Activated naive CD8-positive, alpha-beta T cell treated with anti-CD3 and anti-CD28 coated beads, Interleukin-2, amount 50 U/mL, for 24 hours (primary cell): ENCODE measurements around the gene DLG2.
"Not testable (repeated sequence)": the region's sequence is repeated elsewhere in the genome, so short reads cannot be mapped to it uniquely, and the experiment has no call there.

Source experiments
- ATAC-seq: fragments of 150-1000 bp; cut with Tn5 transposase; one replicate; pipeline ENCODE4 v1.10.0; 2021
- DNase-seq: peaks from one replicate; pipeline ENCODE4 v3.0.0; 2021
- H3K27ac Mint-ChIP-seq: one replicate; pipeline ENCODE4 v1.8.0; 2021; ENCODE audit warnings: mild to moderate bottlenecking, mixed read lengths
- H3K27me3 Mint-ChIP-seq: one replicate; pipeline ENCODE4 v1.8.0; 2021; ENCODE audit warnings: mixed read lengths
- H3K36me3 Mint-ChIP-seq: one replicate; pipeline ENCODE4 v1.8.0; 2021; ENCODE audit warnings: low read depth, mixed read lengths
- H3K4me1 Mint-ChIP-seq: one replicate; pipeline ENCODE4 v1.8.0; 2021; ENCODE audit warnings: mixed read lengths
- H3K4me3 Mint-ChIP-seq: one replicate; pipeline ENCODE4 v1.8.0; 2021; ENCODE audit warnings: mild to moderate bottlenecking, moderate library complexity, mixed read lengths
- H3K9me3 Mint-ChIP-seq: one replicate; pipeline ENCODE4 v1.8.0; 2021; ENCODE audit warnings: mixed read lengths

The DLG2 gene

GRCh38 chr11:85627332-85627997, at the start of gene DLG2:
TSS of gene DLG2 (minus strand) at chr11:85627344.
- peaks cover 33% of the 10 kb centered on the region for H3K4me1 Mint-ChIP-seq
- H3K4me3 Mint-ChIP-seq: peak within 1 kb of the TSS; percentile 96
- no peak for ATAC-seq
- no peaks in the 10 kb centered on the region for H3K9me3 Mint-ChIP-seq
- no peaks in the 10 kb centered on the region for H3K27me3 Mint-ChIP-seq
- peak within 1 kb of the TSS; percentile 90 for H3K27ac Mint-ChIP-seq
- DNase-seq: no peak
- H3K36me3 Mint-ChIP-seq: peaks cover 10% of the 10 kb centered on the region

- H3K36me3 Mint-ChIP-seq: no peaks in the 10 kb centered on the region
- H3K9me3 Mint-ChIP-seq: no peaks in the 10 kb centered on the region
- DNase-seq: no peak
- no peaks in the 10 kb centered on the region for H3K27me3 Mint-ChIP-seq
- ATAC-seq: peak; percentile 49
- peaks cover 5% of the 10 kb centered on the region for H3K4me1 Mint-ChIP-seq
- H3K27ac Mint-ChIP-seq: no peak overlapping the region
- H3K4me3 Mint-ChIP-seq: no peak overlapping the region
These were observed 46.2 kb upstream of the DLG2 start for GRCh38 chr11:85673393-85673792.

- H3K4me1 Mint-ChIP-seq: peaks cover 5% of the 10 kb centered on the region
- no peaks in the 10 kb centered on the region for H3K27me3 Mint-ChIP-seq
- ATAC-seq: no peak
- H3K27ac Mint-ChIP-seq: no peak overlapping the region
- H3K9me3 Mint-ChIP-seq: no peaks in the 10 kb centered on the region
- H3K4me3 Mint-ChIP-seq: no peak overlapping the region
- no peak for DNase-seq
- no peaks in the 10 kb centered on the region for H3K36me3 Mint-ChIP-seq
These were observed 45.2 kb upstream of the DLG2 start for GRCh38 chr11:85672105-85672902.

GRCh38 chr11:85670949-85671663, 44.0 kb upstream of the DLG2 start:
- DNase-seq, H3K4me1 Mint-ChIP-seq, H3K36me3 Mint-ChIP-seq, H3K4me3 Mint-ChIP-seq, H3K27me3 Mint-ChIP-seq, H3K9me3 Mint-ChIP-seq, H3K27ac Mint-ChIP-seq, ATAC-seq: not testable (repeated sequence)

GRCh38 chr11:85668157-85668556, 41.0 kb upstream of the DLG2 start:
- H3K36me3 Mint-ChIP-seq: peaks cover 10% of the 10 kb centered on the region
- no peaks in the 10 kb centered on the region for H3K9me3 Mint-ChIP-seq
- peaks cover 12% of the 10 kb centered on the region for H3K4me1 Mint-ChIP-seq
- DNase-seq (no peak), ATAC-seq (no peak)
- H3K27ac Mint-ChIP-seq: no peak overlapping the region
- no peaks in the 10 kb centered on the region for H3K27me3 Mint-ChIP-seq
- no peak overlapping the region for H3K4me3 Mint-ChIP-seq

GRCh38 chr11:85666687-85667086, 39.5 kb upstream of the DLG2 start:
- Mint-ChIP-seq H3K36me3 (peaks cover 18% of the 10 kb centered on the region), H3K27ac (no peak overlapping the region), H3K9me3 (no peaks in the 10 kb centered on the region), H3K27me3 (no peaks in the 10 kb centered on the region), H3K4me3 (no peak overlapping the region), H3K4me1 (peaks cover 17% of the 10 kb centered on the region)
- ATAC-seq (no peak), DNase-seq (no peak)

- no peaks in the 10 kb centered on the region for H3K27me3 Mint-ChIP-seq
- peaks cover 26% of the 10 kb centered on the region for H3K36me3 Mint-ChIP-seq
- peak overlapping the region; percentile 89 for H3K27ac Mint-ChIP-seq
- H3K4me3 Mint-ChIP-seq: peak overlapping the region; percentile 93
- DNase-seq: no peak
- H3K9me3 Mint-ChIP-seq: no peaks in the 10 kb centered on the region
- no peak for ATAC-seq
- H3K4me1 Mint-ChIP-seq: peaks cover 26% of the 10 kb centered on the region
These were observed 38.6 kb upstream of the DLG2 start for GRCh38 chr11:85665733-85666132.

- peak; percentile 93 for ATAC-seq
These were observed 37.7 kb upstream of the DLG2 start, which contains the start of gene CREBZF for GRCh38 chr11:85664615-85665481. TSS of gene CREBZF (minus strand) at chr11:85665129. CDS start at chr11:85664875, 254 bp downstream.

GRCh38 chr11:85663753-85664614, 36.8 kb upstream of the DLG2 start:
- Mint-ChIP-seq H3K27me3 (no peaks in the 10 kb centered on the region), H3K9me3 (no peaks in the 10 kb centered on the region), H3K36me3 (peaks cover 43% of the 10 kb centered on the region), H3K27ac (peak overlapping the region; percentile 89), H3K4me1 (peaks cover 43% of the 10 kb centered on the region), H3K4me3 (peak overlapping the region; percentile 93)
- DNase-seq (peak; percentile 87), ATAC-seq (peak; percentile 71)

More at GRCh38 chr11:85664615-85665481, 37.7 kb upstream of the DLG2 start, which contains the start of gene CREBZF:
- Mint-ChIP-seq H3K9me3 (no peaks in the 10 kb centered on the region), H3K36me3 (peaks cover 35% of the 10 kb centered on the region), H3K27ac (peak within 1 kb of the TSS; percentile 89), H3K4me3 (peak within 1 kb of the TSS; percentile 93), H3K4me1 (peaks cover 35% of the 10 kb centered on the region), H3K27me3 (no peaks in the 10 kb centered on the region)
- DNase-seq: peak; percentile 97

- no peaks in the 10 kb centered on the region for H3K27me3 Mint-ChIP-seq
- peaks cover 49% of the 10 kb centered on the region for H3K4me1 Mint-ChIP-seq
- H3K4me3 Mint-ChIP-seq: peak overlapping the region; percentile 93
- no peaks in the 10 kb centered on the region for H3K9me3 Mint-ChIP-seq
- ATAC-seq (no peak), DNase-seq (no peak)
- H3K27ac Mint-ChIP-seq: peak overlapping the region; percentile 89
- peaks cover 49% of the 10 kb centered on the region for H3K36me3 Mint-ChIP-seq
These were observed 36.1 kb upstream of the DLG2 start for GRCh38 chr11:85663080-85663752.

GRCh38 chr11:85661972-85662664, 35.0 kb upstream of the DLG2 start:
- no peaks in the 10 kb centered on the region for H3K9me3 Mint-ChIP-seq
- H3K36me3 Mint-ChIP-seq: peaks cover 55% of the 10 kb centered on the region

GRCh38 chr11:85658180-85658579, 31.0 kb upstream of the DLG2 start:
- Mint-ChIP-seq H3K27me3 (no peaks in the 10 kb centered on the region), H3K9me3 (no peaks in the 10 kb centered on the region), H3K27ac (peak overlapping the region; percentile 42), H3K4me1 (peaks cover 54% of the 10 kb centered on the region), H3K36me3 (peaks cover 63% of the 10 kb centered on the region), H3K4me3 (no peak overlapping the region)
- ATAC-seq (no peak), DNase-seq (no peak)

More at GRCh38 chr11:85661972-85662664, 35.0 kb upstream of the DLG2 start:
- Mint-ChIP-seq H3K27me3 (no peaks in the 10 kb centered on the region), H3K4me3 (peak overlapping the region; percentile 93), H3K4me1 (peaks cover 57% of the 10 kb centered on the region), H3K27ac (peak overlapping the region; percentile 31)
- ATAC-seq: no peak
- DNase-seq: no peak
